Breast epithelium (tissue), 3 donors: ENCODE data around the gene HSF5.

ENCODE experiments used
- POLR2A ChIP-seq: fragments of 450-650 bp; IDR thresholded peaks from one replicate; pipeline ENCODE4 v1.6.1; 2016; ENCODE audit warnings: antibody characterized with exemption, mild to moderate bottlenecking, moderate library complexity
- POLR2AphosphoS5 ChIP-seq, 3 donors: sonication (generic); formaldehyde crosslinking; IDR thresholded peaks; one replicate each; pipeline ENCODE4 v1.6.1; 2017; ENCODE audit warnings: antibody characterized with exemption in 3 of 3
- TF ChIP-seq, protein P1 (sequence below), 3 donors: fragments of 450-650 bp; IDR thresholded peaks; one replicate each; pipeline ENCODE4 v1.5.1; 2016 to 2017; ENCODE audit warnings: antibody characterized with exemption in 3 of 3, mild to moderate bottlenecking in 3 of 3, moderate library complexity in 3 of 3

DNA sequence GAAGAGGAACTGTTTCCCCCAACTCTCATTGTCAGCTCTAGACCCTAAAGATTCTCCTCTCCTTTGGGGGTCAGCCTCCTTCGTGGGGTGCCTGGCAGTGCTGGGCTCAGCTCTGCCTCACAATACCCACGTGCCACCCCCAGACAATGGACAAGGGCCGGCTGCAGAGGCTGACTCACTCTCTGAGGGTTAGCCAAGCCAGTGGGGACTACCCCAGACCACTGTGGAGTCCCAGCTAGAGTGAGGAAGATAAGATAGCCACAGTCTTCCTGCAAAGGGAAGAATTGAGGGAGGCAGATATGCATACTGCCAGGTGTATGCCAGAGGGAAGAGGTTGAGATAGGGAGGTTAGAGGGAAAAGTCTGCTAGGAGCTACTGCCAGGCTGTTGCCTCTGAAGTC is 39.7 kb upstream of the HSF5 start:
- TF ChIP-seq, protein P1, sequence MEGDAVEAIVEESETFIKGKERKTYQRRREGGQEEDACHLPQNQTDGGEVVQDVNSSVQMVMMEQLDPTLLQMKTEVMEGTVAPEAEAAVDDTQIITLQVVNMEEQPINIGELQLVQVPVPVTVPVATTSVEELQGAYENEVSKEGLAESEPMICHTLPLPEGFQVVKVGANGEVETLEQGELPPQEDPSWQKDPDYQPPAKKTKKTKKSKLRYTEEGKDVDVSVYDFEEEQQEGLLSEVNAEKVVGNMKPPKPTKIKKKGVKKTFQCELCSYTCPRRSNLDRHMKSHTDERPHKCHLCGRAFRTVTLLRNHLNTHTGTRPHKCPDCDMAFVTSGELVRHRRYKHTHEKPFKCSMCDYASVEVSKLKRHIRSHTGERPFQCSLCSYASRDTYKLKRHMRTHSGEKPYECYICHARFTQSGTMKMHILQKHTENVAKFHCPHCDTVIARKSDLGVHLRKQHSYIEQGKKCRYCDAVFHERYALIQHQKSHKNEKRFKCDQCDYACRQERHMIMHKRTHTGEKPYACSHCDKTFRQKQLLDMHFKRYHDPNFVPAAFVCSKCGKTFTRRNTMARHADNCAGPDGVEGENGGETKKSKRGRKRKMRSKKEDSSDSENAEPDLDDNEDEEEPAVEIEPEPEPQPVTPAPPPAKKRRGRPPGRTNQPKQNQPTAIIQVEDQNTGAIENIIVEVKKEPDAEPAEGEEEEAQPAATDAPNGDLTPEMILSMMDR (IDR thresholded peaks at IDR 0.05) = no peak
- TF ChIP-seq POLR2A (no peak), POLR2AphosphoS5 (IDR thresholded peaks at IDR 0.05) (no peak)
